ENCODE measurements around the gene PRELID1.

The PRELID1 gene

GRCh38 chr5:177332031-177332895, 28.7 kb downstream of the PRELID1 start:
- no peak overlapping the region for H3K4me3 ChIP-seq (ENCODE audit: severe bottlenecking)
- H3K36me3 ChIP-seq (ENCODE audit: low read depth): peaks cover 75% of the 10 kb centered on the region
- no peak overlapping the region for H3K27ac ChIP-seq (ENCODE audit: poor library complexity, severe bottlenecking)
- no peaks in the 10 kb centered on the region for H3K9me3 ChIP-seq (ENCODE audit: severe bottlenecking)
- TF ChIP-seq CTCF (IDR thresholded peaks at IDR 0.05; ENCODE audit: poor library complexity, severe bottlenecking): no peak
- no peaks in the 10 kb centered on the region for H3K27me3 ChIP-seq (ENCODE audit: insufficient read depth, poor library complexity, severe bottlenecking)
- peaks cover 7% of the 10 kb centered on the region for H3K4me1 ChIP-seq (ENCODE audit: insufficient read depth, poor library complexity, severe bottlenecking)
- DNase-seq (ENCODE audit: low spot score) (no peak), ATAC-seq (ENCODE audit: low read depth) (no peak)

GRCh38 chr5:177332896-177333260, 29.3 kb downstream of the PRELID1 start:
- H3K4me1 ChIP-seq (ENCODE audit: insufficient read depth, poor library complexity, severe bottlenecking): peaks cover 5% of the 10 kb centered on the region
- no peak for ATAC-seq (ENCODE audit: low read depth)
- peaks cover 77% of the 10 kb centered on the region for H3K36me3 ChIP-seq (ENCODE audit: low read depth)
- H3K27ac ChIP-seq (ENCODE audit: poor library complexity, severe bottlenecking): no peak overlapping the region
- DNase-seq (ENCODE audit: low spot score): no peak
- TF ChIP-seq CTCF (IDR thresholded peaks at IDR 0.05; ENCODE audit: poor library complexity, severe bottlenecking): no peak
- no peak overlapping the region for H3K4me3 ChIP-seq (ENCODE audit: severe bottlenecking)
- H3K9me3 ChIP-seq (ENCODE audit: severe bottlenecking): no peaks in the 10 kb centered on the region
- H3K27me3 ChIP-seq (ENCODE audit: insufficient read depth, poor library complexity, severe bottlenecking): no peaks in the 10 kb centered on the region

GRCh38 chr5:177333420-177334154, 30.0 kb downstream of the PRELID1 start:
- Histone ChIP-seq H3K36me3 (ENCODE audit: low read depth) (peaks cover 84% of the 10 kb centered on the region), H3K9me3 (ENCODE audit: severe bottlenecking) (no peaks in the 10 kb centered on the region), H3K4me3 (ENCODE audit: severe bottlenecking) (no peak overlapping the region), H3K27me3 (ENCODE audit: insufficient read depth, poor library complexity, severe bottlenecking) (no peaks in the 10 kb centered on the region), H3K4me1 (ENCODE audit: insufficient read depth, poor library complexity, severe bottlenecking) (no peaks in the 10 kb centered on the region), H3K27ac (ENCODE audit: poor library complexity, severe bottlenecking) (no peak overlapping the region)
- TF ChIP-seq CTCF (IDR thresholded peaks at IDR 0.05; ENCODE audit: poor library complexity, severe bottlenecking): no peak
- no peak for DNase-seq (ENCODE audit: low spot score)
- no peak for ATAC-seq (ENCODE audit: low read depth)

GRCh38 chr5:177334155-177334551, 30.6 kb downstream of the PRELID1 start:
- no peak for ATAC-seq (ENCODE audit: low read depth)
- no peak for DNase-seq (ENCODE audit: low spot score)
- Histone ChIP-seq H3K27me3 (ENCODE audit: insufficient read depth, poor library complexity, severe bottlenecking) (no peaks in the 10 kb centered on the region), H3K27ac (ENCODE audit: poor library complexity, severe bottlenecking) (no peak overlapping the region), H3K36me3 (ENCODE audit: low read depth) (peaks cover 86% of the 10 kb centered on the region), H3K4me1 (ENCODE audit: insufficient read depth, poor library complexity, severe bottlenecking) (no peaks in the 10 kb centered on the region), H3K4me3 (ENCODE audit: severe bottlenecking) (no peak overlapping the region), H3K9me3 (ENCODE audit: severe bottlenecking) (no peaks in the 10 kb centered on the region)
- no peak for TF ChIP-seq CTCF (IDR thresholded peaks at IDR 0.05; ENCODE audit: poor library complexity, severe bottlenecking)
